ENCODE results near the gene LARP4B. TPM values are rescaled to one million over a fixed set of nuclear protein-coding genes. Genes with fewer than 3 reads are reported as not detected.
A peak's percentile ranks its signal among the peaks of the same experiment; 100 is the strongest.

The LARP4B gene
- total RNA-seq, 1 donor from 2014 or later = 101 TPM

GRCh38 chr10:932589-932988 is 1.1 kb upstream of the LARP4B start:
- peaks cover 31% of the 10 kb centered on the region for H4K20me1 ChIP-seq (ENCODE audit: insufficient read depth, low read length)
- H3K36me3 Mint-ChIP-seq (ENCODE audit: low read depth, unreplicated experiment) = peaks cover 2% of the 10 kb centered on the region
- no peak for TF ChIP-seq CTCF (IDR thresholded peaks at IDR 0.05; ENCODE audit: insufficient read depth, low read depth, low read length)
- TF ChIP-seq EZH2 (IDR thresholded peaks at IDR 0.05; ENCODE audit: insufficient read depth, low read length) = no peak
- no peak overlapping the region for H3K9ac ChIP-seq (ENCODE audit: low read length)
- no peak for DNase-seq (ENCODE audit: low read depth)
- H3K36me3 ChIP-seq (ENCODE audit: insufficient read depth, low read length) = no peaks in the 10 kb centered on the region
- no peak overlapping the region for H2AFZ ChIP-seq (ENCODE audit: low read depth, low read length)
- peaks cover 11% of the 10 kb centered on the region for H3K4me1 Mint-ChIP-seq (ENCODE audit: low read depth, unreplicated experiment)
- peak overlapping the region; percentile 77 for H3K27ac Mint-ChIP-seq (ENCODE audit: unreplicated experiment)
- no peaks in the 10 kb centered on the region for H3K9me3 Mint-ChIP-seq (ENCODE audit: unreplicated experiment)
- H3K27me3 Mint-ChIP-seq (ENCODE audit: low read depth, unreplicated experiment) = no peaks in the 10 kb centered on the region
- peak overlapping the region; percentile 71 for H3K4me3 Mint-ChIP-seq (ENCODE audit: unreplicated experiment)
- H3K4me2 ChIP-seq (ENCODE audit: low read length) = no peak overlapping the region
- FAIRE-seq = no peak
- H3K4me1 ChIP-seq (ENCODE audit: insufficient read depth, low read length) = peaks cover 4% of the 10 kb centered on the region
- H3K27ac ChIP-seq (ENCODE audit: low read depth, low read length) = no peak overlapping the region
- H3K79me2 ChIP-seq (ENCODE audit: insufficient read depth, low read length) = peaks cover 35% of the 10 kb centered on the region
- H3K4me3 ChIP-seq (ENCODE audit: insufficient read depth, low read depth, low read length) = no peak overlapping the region
- H3K27me3 ChIP-seq (ENCODE audit: insufficient read depth, low read length) = no peaks in the 10 kb centered on the region
- no peaks in the 10 kb centered on the region for H3K9me3 ChIP-seq (ENCODE audit: insufficient read depth, low read depth, low read length)

- FAIRE-seq (no peak), DNase-seq (ENCODE audit: low read depth) (peak; percentile 29)
- Mint-ChIP-seq H3K4me1 (ENCODE audit: low read depth, unreplicated experiment) (peaks cover 15% of the 10 kb centered on the region), H3K4me3 (ENCODE audit: unreplicated experiment) (peak overlapping the region; percentile 94), H3K27ac (ENCODE audit: unreplicated experiment) (peak overlapping the region; percentile 88), H3K27me3 (ENCODE audit: low read depth, unreplicated experiment) (no peaks in the 10 kb centered on the region), H3K36me3 (ENCODE audit: low read depth, unreplicated experiment) (peaks cover 6% of the 10 kb centered on the region), H3K9me3 (ENCODE audit: unreplicated experiment) (no peaks in the 10 kb centered on the region)
- H3K27me3 ChIP-seq (ENCODE audit: insufficient read depth, low read length) = no peaks in the 10 kb centered on the region
- peak overlapping the region; percentile 90 for H3K9ac ChIP-seq (ENCODE audit: low read length)
- H3K4me3 ChIP-seq (ENCODE audit: insufficient read depth, low read depth, low read length) = peak overlapping the region; percentile 88
- H3K79me2 ChIP-seq (ENCODE audit: insufficient read depth, low read length) = peaks cover 53% of the 10 kb centered on the region
- H3K36me3 ChIP-seq (ENCODE audit: insufficient read depth, low read length) = no peaks in the 10 kb centered on the region
- H3K27ac ChIP-seq (ENCODE audit: low read depth, low read length) = peak overlapping the region; percentile 79
- peaks cover 49% of the 10 kb centered on the region for H4K20me1 ChIP-seq (ENCODE audit: insufficient read depth, low read length)
- H2AFZ ChIP-seq (ENCODE audit: low read depth, low read length) = no peak overlapping the region
- TF ChIP-seq CTCF (IDR thresholded peaks at IDR 0.05; ENCODE audit: insufficient read depth, low read depth, low read length) (no peak), EZH2 (IDR thresholded peaks at IDR 0.05; ENCODE audit: insufficient read depth, low read length) (no peak)
- no peaks in the 10 kb centered on the region for H3K9me3 ChIP-seq (ENCODE audit: insufficient read depth, low read depth, low read length)
- peaks cover 4% of the 10 kb centered on the region for H3K4me1 ChIP-seq (ENCODE audit: insufficient read depth, low read length)
- H3K4me2 ChIP-seq (ENCODE audit: low read length) = peak overlapping the region; percentile 96
These were observed 730 bp downstream of the LARP4B start for GRCh38 chr10:930625-931325.

All from astrocyte (in vitro differentiated cells and primary cell).